ENCODE measurements around the gene SHISA8.

SHISA8 gene

GRCh38 chr22:41922328-41922727, 7.5 kb upstream of the SHISA8 start:
- ChIA-PET CTCF (interaction anchor here (0.9 kb wide), 1 partner anchor 65 kb away, joined by 5 read pairs; no protein-coding TSS in a partner anchor), POLR2A (interaction anchor here (0.9 kb wide), 1 partner anchor 24 kb away, joined by 3 read pairs; the partner anchor contains the start of gene CENPM)
- H3K27ac ChIP-seq (ENCODE audit: extremely low read depth, low read depth, low read length) = no peak overlapping the region
- H3K9me3 ChIP-seq (ENCODE audit: control insufficient read depth, insufficient read depth, low read depth, low read length) = no peaks in the 10 kb centered on the region
- H3K4me3 ChIP-seq (ENCODE audit: low read depth, low read length) = no peak overlapping the region
- no peaks in the 10 kb centered on the region; a peak in 1 of 3 replicates for H3K36me3 ChIP-seq (ENCODE audit: control insufficient read depth in 2 of 2, insufficient read depth in 1 of 2, low read length in 2 of 2)
- TF ChIP-seq ZNF221 (tag by site-specific recombination; IDR thresholded peaks at IDR 0.05; ENCODE audit: borderline replicate concordance) = no peak
- TF ChIP-seq ZNF776 (tag by site-specific recombination; IDR thresholded peaks at IDR 0.05; ENCODE audit: borderline replicate concordance) = no peak
- no peak for TF ChIP-seq ZFP69B (tag by site-specific recombination; IDR thresholded peaks at IDR 0.05)
- no peak for TF ChIP-seq ZNF510 (tag by site-specific recombination; IDR thresholded peaks at IDR 0.05; ENCODE audit: insufficient replicate concordance)
- H3K4me1 ChIP-seq (ENCODE audit: control insufficient read depth, insufficient read depth, low read length) = peaks cover 9% of the 10 kb centered on the region

DNA sequence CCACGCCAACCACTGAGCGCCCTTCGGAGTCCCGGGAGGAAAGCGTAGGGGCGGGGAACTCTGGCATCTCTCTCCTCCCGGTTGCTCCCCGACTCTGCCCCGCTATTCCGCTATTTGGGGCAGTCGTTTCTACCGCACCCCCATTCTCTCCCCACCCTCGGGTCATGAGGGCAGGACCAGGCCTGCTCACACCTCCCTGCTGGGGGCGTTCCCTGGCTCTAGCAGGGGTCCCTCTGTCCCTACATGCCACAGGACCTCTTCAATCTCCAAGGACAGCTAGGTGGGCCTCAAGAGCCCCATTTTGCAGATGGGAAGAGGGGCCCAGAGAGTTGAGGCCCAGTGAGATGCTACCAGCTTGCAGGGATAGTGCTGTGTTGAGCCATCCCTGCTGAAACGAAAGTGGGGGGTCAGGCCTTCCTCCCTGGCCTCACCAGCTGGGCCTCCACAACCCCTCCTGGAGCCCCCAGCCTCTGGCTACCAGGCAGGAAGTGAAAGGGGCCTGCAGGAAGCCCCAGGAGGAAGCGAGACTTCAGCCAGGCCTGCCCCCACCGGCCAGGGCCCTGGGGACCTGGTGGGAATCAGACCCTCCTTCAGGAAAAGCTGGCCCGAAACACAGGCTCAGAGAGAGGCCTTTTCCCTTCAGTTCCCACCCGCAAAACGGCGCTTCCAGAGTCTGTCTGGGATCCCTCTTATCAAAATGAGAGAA, 5.5 kb upstream of the SHISA8 start:
- Histone ChIP-seq H3K9me3 (ENCODE audit: control insufficient read depth, insufficient read depth, low read depth, low read length) (no peaks in the 10 kb centered on the region), H3K36me3 (ENCODE audit: control insufficient read depth in 2 of 2, insufficient read depth in 1 of 2, low read length in 2 of 2) (no peaks in the 10 kb centered on the region; a peak in 1 of 3 replicates), H3K27ac (ENCODE audit: extremely low read depth, low read depth, low read length) (no peak overlapping the region), H3K4me1 (ENCODE audit: control insufficient read depth, insufficient read depth, low read length) (peaks cover 6% of the 10 kb centered on the region), H3K4me3 (ENCODE audit: low read depth, low read length) (no peak overlapping the region)
- ChIA-PET CTCF (interaction anchor here (0.5 to 0.7 kb wide), 2 partner anchors 180 to 222 kb away, joined by 3 to 4 read pairs; no protein-coding TSS in a partner anchor), POLR2A (no interaction called here)
- TF ChIP-seq GLIS2 (tag by site-specific recombination; IDR thresholded peaks at IDR 0.05) = peak; percentile 24; the same call in 1 of the 2 replicates
- no peak for TF ChIP-seq ZFHX2 (tag by site-specific recombination; conservative IDR thresholded peaks at IDR 0.05)
- TF ChIP-seq ZNF521 (tag by site-specific recombination; IDR thresholded peaks at IDR 0.05) = no peak
- 0 out of 2 replicates have a peak, but pooled peaks have one; percentile 4 for TF ChIP-seq SP2 (tag by site-specific recombination; IDR thresholded peaks at IDR 0.05)
- 0 out of 2 replicates have a peak, but pooled peaks have one; percentile 22 for TF ChIP-seq PATZ1 (tag by site-specific recombination; IDR thresholded peaks at IDR 0.05)

DNA sequence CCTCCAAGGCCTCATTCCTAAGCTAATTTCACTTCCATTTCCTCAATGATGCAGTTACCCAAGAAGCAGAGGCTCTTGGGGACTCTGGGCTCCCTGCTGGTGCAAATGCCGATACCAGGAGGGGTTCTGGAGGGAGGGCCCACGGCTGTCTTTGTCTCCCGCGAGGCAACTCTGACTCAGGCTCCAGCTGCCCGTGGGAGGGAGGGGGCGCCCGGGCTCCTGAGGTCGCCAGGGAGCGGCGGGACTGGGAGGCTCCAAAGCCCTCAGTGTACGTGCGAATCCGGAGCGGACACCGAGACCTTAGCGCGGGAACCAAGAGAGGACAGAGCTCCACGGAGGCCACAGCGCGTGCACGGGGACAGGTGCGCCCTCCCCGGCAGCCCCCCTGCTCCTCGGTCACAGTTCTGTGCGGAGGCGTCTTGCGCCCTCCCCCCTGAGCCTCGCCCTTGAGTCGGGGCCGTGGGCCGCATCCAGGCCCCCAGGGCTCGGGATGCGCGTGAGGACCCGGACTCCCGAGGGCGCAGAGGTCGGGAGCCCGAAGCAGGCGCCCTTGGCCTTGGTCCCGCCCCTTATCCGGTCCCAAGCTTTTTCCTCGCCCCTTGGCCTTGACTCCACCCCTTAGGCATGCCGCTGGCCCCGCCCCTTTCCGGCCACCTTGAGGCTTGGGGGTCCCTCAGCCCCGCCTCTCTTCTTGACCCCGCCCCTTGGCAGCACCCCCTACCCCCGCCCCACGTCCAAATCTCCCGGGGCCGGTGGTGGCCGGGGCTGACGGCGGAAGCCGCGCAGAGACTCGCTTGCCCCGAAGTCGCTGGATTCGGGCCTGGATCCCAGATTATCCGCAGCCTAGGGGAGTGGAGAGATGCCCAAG, 4.7 kb upstream of the SHISA8 start:
- Histone ChIP-seq H3K9me3 (ENCODE audit: control insufficient read depth, insufficient read depth, low read depth, low read length) (no peaks in the 10 kb centered on the region), H3K36me3 (ENCODE audit: control insufficient read depth in 2 of 2, insufficient read depth in 1 of 2, low read length in 2 of 2) (no peaks in the 10 kb centered on the region; a peak in 1 of 3 replicates), H3K27ac (ENCODE audit: extremely low read depth, low read depth, low read length) (no peak overlapping the region), H3K4me1 (ENCODE audit: control insufficient read depth, insufficient read depth, low read length) (peaks cover 6% of the 10 kb centered on the region), H3K4me3 (ENCODE audit: low read depth, low read length) (no peak overlapping the region)
- ChIA-PET CTCF (interaction anchor here (0.7 kb wide), 2 partner anchors 206 to 221 kb away, joined by 3 to 4 read pairs; no protein-coding TSS in a partner anchor), POLR2A (interaction anchor here (1.2 to 3.7 kb wide), 2 partner anchors 10 to 27 kb away, joined by 5 to 13 read pairs; partner anchors contain the start of gene CENPM)
- TF ChIP-seq ZBTB6 (tag by site-specific recombination; IDR thresholded peaks at IDR 0.05) (peak; percentile 33; the same call in 1 of the 2 replicates), EGR2 (tag by site-specific recombination; IDR thresholded peaks at IDR 0.05; ENCODE audit: low read depth) (peak; percentile 69), SP2 (tag by site-specific recombination; IDR thresholded peaks at IDR 0.05) (peak; percentile 17; the same call in 1 of the 2 replicates), ZNF23 (tag by site-specific recombination; IDR thresholded peaks at IDR 0.05; ENCODE audit: borderline replicate concordance) (no peak), ZNF658 (tag by site-specific recombination; IDR thresholded peaks at IDR 0.05) (no peak), ZNF514 (tag by site-specific recombination; IDR thresholded peaks at IDR 0.05) (no peak), BCL11A (tag by site-specific recombination; IDR thresholded peaks at IDR 0.05; ENCODE audit: low read depth) (no peak), ZNF530 (tag by site-specific recombination; IDR thresholded peaks at IDR 0.05; ENCODE audit: low read depth) (no peak)
- TF ChIP-seq, protein P1, sequence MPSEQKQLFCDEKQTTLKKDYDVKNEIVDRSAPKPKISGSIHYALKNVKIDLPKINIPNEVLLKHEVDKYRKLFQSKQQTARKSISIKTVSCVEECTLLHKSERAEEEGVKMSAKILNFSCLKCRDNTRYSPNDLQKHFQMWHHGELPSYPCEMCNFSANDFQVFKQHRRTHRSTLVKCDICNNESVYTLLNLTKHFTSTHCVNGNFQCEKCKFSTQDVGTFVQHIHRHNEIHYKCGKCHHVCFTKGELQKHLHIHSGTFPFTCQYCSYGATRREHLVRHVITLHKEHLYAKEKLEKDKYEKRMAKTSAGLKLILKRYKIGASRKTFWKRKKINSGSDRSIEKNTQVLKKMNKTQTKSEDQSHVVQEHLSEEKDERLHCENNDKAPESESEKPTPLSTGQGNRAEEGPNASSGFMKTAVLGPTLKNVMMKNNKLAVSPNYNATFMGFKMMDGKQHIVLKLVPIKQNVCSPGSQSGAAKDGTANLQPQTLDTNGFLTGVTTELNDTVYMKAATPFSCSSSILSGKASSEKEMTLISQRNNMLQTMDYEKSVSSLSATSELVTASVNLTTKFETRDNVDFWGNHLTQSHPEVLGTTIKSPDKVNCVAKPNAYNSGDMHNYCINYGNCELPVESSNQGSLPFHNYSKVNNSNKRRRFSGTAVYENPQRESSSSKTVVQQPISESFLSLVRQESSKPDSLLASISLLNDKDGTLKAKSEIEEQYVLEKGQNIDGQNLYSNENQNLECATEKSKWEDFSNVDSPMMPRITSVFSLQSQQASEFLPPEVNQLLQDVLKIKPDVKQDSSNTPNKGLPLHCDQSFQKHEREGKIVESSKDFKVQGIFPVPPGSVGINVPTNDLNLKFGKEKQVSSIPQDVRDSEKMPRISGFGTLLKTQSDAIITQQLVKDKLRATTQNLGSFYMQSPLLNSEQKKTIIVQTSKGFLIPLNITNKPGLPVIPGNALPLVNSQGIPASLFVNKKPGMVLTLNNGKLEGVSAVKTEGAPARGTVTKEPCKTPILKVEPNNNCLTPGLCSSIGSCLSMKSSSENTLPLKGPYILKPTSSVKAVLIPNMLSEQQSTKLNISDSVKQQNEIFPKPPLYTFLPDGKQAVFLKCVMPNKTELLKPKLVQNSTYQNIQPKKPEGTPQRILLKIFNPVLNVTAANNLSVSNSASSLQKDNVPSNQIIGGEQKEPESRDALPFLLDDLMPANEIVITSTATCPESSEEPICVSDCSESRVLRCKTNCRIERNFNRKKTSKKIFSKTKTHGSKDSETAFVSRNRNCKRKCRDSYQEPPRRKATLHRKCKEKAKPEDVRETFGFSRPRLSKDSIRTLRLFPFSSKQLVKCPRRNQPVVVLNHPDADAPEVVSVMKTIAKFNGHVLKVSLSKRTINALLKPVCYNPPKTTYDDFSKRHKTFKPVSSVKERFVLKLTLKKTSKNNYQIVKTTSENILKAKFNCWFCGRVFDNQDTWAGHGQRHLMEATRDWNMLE (tag by site-specific recombination; conservative IDR thresholded peaks at IDR 0.05; ENCODE audit: low read depth) = no peak
- TF ChIP-seq, protein P2, sequence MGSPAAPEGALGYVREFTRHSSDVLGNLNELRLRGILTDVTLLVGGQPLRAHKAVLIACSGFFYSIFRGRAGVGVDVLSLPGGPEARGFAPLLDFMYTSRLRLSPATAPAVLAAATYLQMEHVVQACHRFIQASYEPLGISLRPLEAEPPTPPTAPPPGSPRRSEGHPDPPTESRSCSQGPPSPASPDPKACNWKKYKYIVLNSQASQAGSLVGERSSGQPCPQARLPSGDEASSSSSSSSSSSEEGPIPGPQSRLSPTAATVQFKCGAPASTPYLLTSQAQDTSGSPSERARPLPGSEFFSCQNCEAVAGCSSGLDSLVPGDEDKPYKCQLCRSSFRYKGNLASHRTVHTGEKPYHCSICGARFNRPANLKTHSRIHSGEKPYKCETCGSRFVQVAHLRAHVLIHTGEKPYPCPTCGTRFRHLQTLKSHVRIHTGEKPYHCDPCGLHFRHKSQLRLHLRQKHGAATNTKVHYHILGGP (tag by site-specific recombination; IDR thresholded peaks at IDR 0.05) = no peak

Measured in HEK293 (cell line).